ENCODE data around the gene LTB4R2. TPM values are rescaled to one million over a fixed set of nuclear protein-coding genes. Genes with fewer than 3 reads are reported as not detected.

LTB4R2 gene
- total RNA-seq, 2 donors from 2014 or later = 13.7 to 27.1 TPM

DNA sequence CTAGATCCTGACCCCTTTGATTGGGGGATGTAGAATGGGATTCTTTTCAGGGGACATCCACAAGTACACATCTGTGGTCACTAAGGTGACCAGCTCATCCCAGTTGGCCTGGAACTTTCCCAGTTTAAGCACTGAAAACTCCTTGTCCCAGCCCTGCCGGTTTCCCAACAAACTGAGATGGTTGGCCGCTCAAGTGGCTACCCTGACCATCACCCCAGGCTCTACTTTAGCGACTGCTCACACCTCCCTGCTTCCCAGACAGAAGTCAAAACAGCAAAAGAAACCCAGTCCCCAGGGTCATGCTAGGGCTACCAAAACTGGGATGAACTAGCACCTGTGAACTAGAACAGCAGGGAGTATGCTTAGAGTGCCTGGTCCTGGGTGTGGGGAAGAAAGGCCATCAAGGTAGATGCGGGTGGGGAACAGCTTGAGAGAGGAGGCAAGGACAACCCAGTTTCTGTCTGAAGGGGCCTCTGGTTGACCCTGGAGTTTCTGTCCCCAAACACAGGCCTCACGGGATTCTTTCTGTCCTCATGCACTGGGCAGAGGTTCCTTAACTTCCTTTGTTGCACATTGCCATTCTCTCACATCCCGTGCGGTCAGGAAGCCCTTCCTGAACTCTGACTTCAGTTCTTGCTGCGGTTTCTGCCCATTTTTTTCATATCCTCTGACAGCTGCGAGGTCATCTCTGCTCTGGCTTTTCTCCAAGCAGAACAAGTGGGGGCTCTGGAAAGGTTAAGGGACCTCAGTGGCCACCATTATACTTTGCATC, 3.0 kb downstream of the LTB4R2 start:
- ATAC-seq = peak; percentile 39 to 52
- DNase-seq (ENCODE audit: low spot score) = no peak

DNA sequence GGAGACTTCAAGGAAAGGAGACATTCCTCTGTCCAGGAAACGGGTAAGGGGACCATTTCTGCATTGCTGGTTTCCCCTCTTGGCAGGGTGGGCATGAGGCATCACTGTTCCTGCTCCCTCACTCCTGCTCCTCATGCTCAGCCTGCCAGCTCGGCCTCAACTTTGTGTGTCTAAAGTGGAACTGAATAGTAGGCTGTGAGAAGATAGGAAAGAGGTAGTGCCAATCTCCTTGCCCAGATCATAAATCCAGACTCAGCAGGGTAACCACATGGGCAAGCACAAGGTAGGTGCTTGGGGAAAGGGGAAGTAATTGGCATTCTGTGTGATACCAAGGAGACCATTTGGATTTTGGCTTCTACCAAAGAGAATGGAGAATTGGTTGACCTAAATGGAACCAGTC, 4.0 kb downstream of the LTB4R2 start:
- Mint-ChIP-seq H3K9me3 (no peaks in the 10 kb centered on the region), H3K4me3 (peak overlapping the region; percentile 84), H3K4me1 (ENCODE audit: low read depth in 2 of 2) (peaks cover 64 to 71% of the 10 kb centered on the region in 2 donors), H3K27ac (peak overlapping the region; percentile 83 to 93), H3K27me3 (peaks cover under 1 to 3% of the 10 kb centered on the region in 2 donors), H3K36me3 (peaks cover 5% of the 10 kb centered on the region)
- no peak for ATAC-seq
- no peak for DNase-seq (ENCODE audit: low spot score)

More for the DNA sequence above, 3.0 kb downstream of the LTB4R2 start:
- Mint-ChIP-seq H3K27ac (peak overlapping the region; percentile 83 to 93), H3K27me3 (no peaks in the 10 kb centered on the region), H3K4me3 (peak overlapping the region; percentile 84), H3K36me3 (peaks cover 5% of the 10 kb centered on the region), H3K4me1 (ENCODE audit: low read depth in 2 of 2) (peaks cover 69 to 76% of the 10 kb centered on the region in 2 donors), H3K9me3 (no peaks in the 10 kb centered on the region)

DNA sequence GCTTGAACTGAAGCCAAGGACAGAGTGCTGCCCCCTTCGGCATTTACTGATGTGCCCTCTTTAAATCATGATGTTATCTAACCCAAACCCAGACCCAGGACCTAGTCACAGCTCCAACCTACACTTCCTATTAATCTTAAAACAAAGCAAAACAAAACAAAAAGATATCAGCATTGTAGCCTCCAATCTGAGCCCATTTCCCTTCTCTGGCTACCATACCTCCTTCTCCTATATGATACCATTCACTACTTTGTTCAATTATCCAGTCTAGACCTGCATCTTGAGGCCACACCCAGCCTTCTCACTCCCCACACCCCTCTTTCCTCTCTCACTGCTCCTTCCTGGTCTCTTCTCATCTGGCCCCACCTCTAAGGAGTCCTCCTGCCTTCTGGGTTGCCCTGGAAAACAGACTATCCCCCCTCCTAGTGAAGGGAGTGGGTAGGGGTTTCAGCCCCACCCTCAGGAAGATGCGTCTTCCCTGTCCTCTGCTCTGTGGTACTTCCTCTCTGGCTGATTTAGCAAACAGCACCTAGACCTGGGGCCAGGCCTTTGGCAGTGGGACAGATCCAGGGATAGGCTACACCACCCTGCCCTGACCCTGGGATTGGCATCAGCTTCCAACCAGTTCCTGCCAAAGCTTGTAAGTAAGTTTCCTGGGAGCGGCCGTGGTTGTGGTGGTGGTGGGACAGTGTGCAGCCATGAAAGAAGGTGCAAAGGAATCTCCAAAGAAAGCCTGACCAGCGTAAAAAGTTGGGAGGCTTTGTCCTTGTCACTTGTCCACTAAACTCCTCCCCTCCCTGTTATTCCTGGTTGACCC, 4.6 kb downstream of the LTB4R2 start:
- peaks cover 5% of the 10 kb centered on the region for H3K36me3 Mint-ChIP-seq
- ATAC-seq = no peak
- peaks cover 5 to 7% of the 10 kb centered on the region in 2 donors for H3K27me3 Mint-ChIP-seq
- peak overlapping the region; percentile 83 to 93 for H3K27ac Mint-ChIP-seq
- H3K9me3 Mint-ChIP-seq = no peaks in the 10 kb centered on the region
- H3K4me3 Mint-ChIP-seq = peak overlapping the region; percentile 84
- no peak for DNase-seq (ENCODE audit: low spot score)
- peaks cover 57 to 64% of the 10 kb centered on the region in 2 donors for H3K4me1 Mint-ChIP-seq (ENCODE audit: low read depth in 2 of 2)

DNA sequence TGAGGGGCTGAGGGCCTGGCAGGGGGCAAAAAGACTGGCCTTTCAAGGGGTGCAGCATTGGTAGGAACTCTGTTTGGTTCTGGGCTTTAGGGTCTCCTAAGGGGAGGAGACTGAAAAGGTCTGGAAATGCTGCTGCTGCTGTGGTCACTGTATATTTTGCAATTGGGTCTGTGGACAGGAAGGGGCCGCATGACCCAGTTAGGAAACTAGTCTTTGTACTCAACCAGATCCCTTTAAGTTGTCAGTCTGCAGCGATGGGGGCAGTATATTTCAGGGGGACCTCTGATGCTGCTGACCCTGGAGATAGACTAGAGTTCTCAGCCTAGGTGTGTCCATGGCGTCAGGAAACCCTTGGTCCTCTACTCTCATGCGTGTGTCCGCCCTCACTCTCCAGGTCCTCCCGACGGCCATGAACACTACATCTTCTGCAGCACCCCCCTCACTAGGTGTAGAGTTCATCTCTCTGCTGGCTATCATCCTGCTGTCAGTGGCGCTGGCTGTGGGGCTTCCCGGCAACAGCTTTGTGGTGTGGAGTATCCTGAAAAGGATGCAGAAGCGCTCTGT, 5.4 kb downstream of the LTB4R2 start:
- no peak for ATAC-seq
- DNase-seq (ENCODE audit: low spot score) = no peak
- no peaks in the 10 kb centered on the region for H3K9me3 Mint-ChIP-seq
- peaks cover 5% of the 10 kb centered on the region for H3K36me3 Mint-ChIP-seq
- H3K4me3 Mint-ChIP-seq = peak overlapping the region; percentile 84
- H3K4me1 Mint-ChIP-seq (ENCODE audit: low read depth in 2 of 2) = peaks cover 51 to 57% of the 10 kb centered on the region in 2 donors
- peaks cover 7 to 8% of the 10 kb centered on the region in 2 donors for H3K27me3 Mint-ChIP-seq
- peak overlapping the region; percentile 83 to 93 for H3K27ac Mint-ChIP-seq

DNA sequence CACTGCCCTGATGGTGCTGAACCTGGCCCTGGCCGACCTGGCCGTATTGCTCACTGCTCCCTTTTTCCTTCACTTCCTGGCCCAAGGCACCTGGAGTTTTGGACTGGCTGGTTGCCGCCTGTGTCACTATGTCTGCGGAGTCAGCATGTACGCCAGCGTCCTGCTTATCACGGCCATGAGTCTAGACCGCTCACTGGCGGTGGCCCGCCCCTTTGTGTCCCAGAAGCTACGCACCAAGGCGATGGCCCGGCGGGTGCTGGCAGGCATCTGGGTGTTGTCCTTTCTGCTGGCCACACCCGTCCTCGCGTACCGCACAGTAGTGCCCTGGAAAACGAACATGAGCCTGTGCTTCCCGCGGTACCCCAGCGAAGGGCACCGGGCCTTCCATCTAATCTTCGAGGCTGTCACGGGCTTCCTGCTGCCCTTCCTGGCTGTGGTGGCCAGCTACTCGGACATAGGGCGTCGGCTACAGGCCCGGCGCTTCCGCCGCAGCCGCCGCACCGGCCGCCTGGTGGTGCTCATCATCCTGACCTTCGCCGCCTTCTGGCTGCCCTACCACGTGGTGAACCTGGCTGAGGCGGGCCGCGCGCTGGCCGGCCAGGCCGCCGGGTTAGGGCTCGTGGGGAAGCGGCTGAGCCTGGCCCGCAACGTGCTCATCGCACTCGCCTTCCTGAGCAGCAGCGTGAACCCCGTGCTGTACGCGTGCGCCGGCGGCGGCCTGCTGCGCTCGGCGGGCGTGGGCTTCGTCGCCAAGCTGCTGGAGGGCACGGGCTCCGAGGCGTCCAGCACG, 6.1 kb downstream of the LTB4R2 start:
- Mint-ChIP-seq H3K4me1 (ENCODE audit: low read depth in 2 of 2) (peaks cover 49 to 56% of the 10 kb centered on the region in 2 donors), H3K4me3 (peak overlapping the region; percentile 84), H3K27me3 (peaks cover 7 to 8% of the 10 kb centered on the region in 2 donors), H3K36me3 (peaks cover 5% of the 10 kb centered on the region), H3K27ac (peak overlapping the region in 1 of 2 donors; percentile 93), H3K9me3 (no peaks in the 10 kb centered on the region)
- no peak for DNase-seq (ENCODE audit: low spot score)
- no peak for ATAC-seq

DNA sequence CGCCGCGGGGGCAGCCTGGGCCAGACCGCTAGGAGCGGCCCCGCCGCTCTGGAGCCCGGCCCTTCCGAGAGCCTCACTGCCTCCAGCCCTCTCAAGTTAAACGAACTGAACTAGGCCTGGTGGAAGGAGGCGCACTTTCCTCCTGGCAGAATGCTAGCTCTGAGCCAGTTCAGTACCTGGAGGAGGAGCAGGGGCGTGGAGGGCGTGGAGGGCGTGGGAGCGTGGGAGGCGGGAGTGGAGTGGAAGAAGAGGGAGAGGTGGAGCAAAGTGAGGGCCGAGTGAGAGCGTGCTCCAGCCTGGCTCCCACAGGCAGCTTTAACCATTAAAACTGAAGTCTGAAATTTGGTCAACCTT, 6.6 kb downstream of the LTB4R2 start:
- H3K27ac Mint-ChIP-seq = no peak overlapping the region
- no peak for ATAC-seq
- peaks cover 7 to 8% of the 10 kb centered on the region in 2 donors for H3K27me3 Mint-ChIP-seq
- H3K4me1 Mint-ChIP-seq (ENCODE audit: low read depth in 2 of 2) = peaks cover 46 to 53% of the 10 kb centered on the region in 2 donors
- no peaks in the 10 kb centered on the region for H3K9me3 Mint-ChIP-seq
- H3K36me3 Mint-ChIP-seq = peaks cover 5% of the 10 kb centered on the region
- DNase-seq (ENCODE audit: low spot score) = no peak
- no peak overlapping the region for H3K4me3 Mint-ChIP-seq

DNA sequence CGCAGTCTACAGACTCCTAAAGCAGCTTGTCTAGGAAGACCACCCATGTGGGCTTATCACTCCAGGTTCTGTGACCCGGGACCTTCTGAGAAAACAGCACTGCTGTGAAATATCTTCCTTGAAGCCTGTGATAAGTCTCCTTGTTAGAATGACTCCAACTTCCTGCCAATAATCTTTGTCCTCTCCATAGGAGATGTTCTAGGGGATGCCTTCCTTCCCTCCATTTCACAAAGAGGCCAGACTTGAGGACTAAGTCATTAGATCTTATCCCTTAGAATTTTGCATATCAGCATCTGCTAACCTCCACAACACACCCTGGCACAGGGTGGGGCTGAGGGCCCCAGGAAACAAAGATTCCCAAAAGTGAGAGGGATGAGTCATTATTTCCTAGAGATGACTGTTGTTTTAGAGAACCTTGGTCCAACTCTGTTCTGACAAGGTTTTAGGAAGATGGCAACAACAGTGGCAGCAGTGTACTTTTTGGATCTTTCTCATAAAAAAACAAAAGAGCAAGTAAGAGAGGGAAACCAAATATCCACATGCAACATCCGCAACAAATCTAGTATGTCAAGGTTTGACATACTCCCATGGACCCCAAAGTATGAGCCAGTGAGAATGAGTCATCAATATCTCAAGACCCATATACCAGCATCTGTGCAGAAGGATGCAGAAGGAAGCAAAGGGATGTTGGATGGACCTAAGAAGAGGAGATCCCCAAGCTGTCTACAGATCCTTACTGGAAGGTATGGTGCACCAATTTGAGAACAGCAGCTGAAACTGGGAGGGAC, 7.4 kb downstream of the LTB4R2 start:
- Mint-ChIP-seq H3K27ac (peak overlapping the region; percentile 25 to 47), H3K36me3 (peaks cover 5% of the 10 kb centered on the region), H3K4me1 (ENCODE audit: low read depth in 2 of 2) (peaks cover 39 to 45% of the 10 kb centered on the region in 2 donors), H3K4me3 (peak overlapping the region; percentile 21), H3K9me3 (no peaks in the 10 kb centered on the region), H3K27me3 (peaks cover 11 to 13% of the 10 kb centered on the region in 2 donors)
- ATAC-seq (no peak), DNase-seq (ENCODE audit: low spot score) (no peak)

DNA sequence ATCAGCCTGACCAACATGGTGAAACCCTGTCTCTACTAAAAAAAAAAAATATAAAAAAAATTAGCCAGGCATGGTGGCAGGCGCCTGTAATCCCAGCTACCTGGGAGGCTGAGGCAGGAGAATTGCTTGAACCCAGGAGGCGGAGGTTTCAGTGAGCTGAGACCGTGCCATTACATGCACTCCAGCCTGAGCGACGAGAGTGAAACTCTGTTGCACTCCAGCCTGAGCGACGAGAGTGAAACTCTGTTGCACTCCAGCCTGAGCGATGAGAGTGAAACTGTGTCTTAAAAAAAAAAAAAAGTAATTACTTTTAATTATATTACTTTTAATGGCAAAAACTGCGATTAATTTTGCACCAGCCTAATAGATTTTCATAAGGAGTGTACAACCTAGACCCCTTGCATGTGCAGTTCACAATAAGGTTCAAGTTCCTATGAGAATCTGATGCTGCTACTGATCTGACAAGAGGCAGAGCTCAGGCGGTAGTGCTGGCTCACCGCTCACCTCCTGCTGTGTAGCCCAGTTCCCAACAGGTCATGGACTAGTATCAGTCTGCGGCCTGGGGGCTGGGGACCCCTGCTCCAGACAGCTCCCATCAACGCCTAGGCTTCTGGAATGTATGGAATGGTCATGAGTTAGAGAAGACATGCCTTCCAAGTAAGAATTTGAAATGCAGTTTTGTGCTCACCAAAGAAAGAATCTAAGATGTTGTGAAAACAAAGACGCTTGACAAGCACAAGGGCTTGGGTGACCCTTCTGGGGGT, 11.5 kb downstream of the LTB4R2 start:
- Mint-ChIP-seq H3K36me3 (peaks cover 5% of the 10 kb centered on the region), H3K27ac (no peak overlapping the region), H3K4me3 (no peak overlapping the region), H3K27me3 (peaks cover 15 to 17% of the 10 kb centered on the region in 2 donors), H3K4me1 (ENCODE audit: low read depth in 2 of 2) (peaks cover 5 to 14% of the 10 kb centered on the region in 2 donors), H3K9me3 (no peaks in the 10 kb centered on the region)
- ATAC-seq (no peak), DNase-seq (ENCODE audit: low spot score) (no peak)

DNA sequence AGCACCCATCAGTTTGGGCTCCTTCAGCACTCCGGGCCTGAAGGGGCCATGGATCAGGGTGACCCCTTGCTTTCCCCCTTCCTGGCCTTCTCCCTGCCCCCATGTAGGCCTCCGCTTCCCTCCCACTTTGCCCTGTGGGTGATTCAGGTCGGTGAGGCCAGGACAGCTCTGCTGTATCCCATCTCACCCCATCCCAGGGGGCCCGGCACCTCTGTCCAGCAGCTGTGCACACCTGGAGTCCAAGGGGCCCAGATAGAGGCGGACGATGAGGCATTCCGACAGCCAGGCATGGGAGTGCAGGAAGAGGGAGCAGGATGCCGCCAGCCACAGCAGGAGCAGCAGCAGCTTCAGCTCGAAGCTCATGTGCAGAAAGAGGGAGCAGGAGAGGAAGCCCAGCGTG, 12.7 kb downstream of the LTB4R2 start:
- Mint-ChIP-seq H3K27me3 (peaks cover 15 to 17% of the 10 kb centered on the region in 2 donors), H3K9me3 (no peaks in the 10 kb centered on the region), H3K4me3 (no peak overlapping the region), H3K36me3 (no peaks in the 10 kb centered on the region), H3K27ac (peak overlapping the region in 1 of 2 donors; percentile 47), H3K4me1 (ENCODE audit: low read depth in 2 of 2) (peaks cover 9 to 15% of the 10 kb centered on the region in 2 donors)
- DNase-seq (ENCODE audit: low spot score) = peak; percentile 50
- no peak for ATAC-seq

DNA sequence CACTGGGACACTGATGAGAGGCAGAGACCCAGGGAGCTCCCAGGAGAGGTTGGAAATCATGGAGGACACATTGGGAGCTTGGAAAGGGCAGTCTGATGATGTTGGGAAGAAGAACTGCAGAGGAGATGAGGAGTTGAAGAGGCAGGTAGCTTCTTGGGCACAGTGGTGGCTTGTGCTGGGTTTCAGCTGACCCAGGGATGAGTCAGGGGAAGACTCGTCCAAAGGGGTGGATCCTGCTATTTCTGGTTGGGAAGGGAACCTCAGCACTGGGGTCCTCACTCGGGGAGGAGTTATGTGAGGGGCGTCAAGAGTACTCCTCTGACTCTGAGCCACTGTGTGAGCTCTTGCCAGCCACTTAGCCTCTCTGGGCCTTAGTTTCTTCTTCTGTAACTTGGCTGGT, 13.4 kb downstream of the LTB4R2 start:
- Mint-ChIP-seq H3K4me1 (ENCODE audit: low read depth in 2 of 2) (peaks cover 10 to 16% of the 10 kb centered on the region in 2 donors), H3K4me3 (no peak overlapping the region), H3K27me3 (peaks cover 15 to 17% of the 10 kb centered on the region in 2 donors), H3K36me3 (no peaks in the 10 kb centered on the region), H3K9me3 (no peaks in the 10 kb centered on the region), H3K27ac (no peak overlapping the region)
- DNase-seq (ENCODE audit: low spot score) (peak; percentile 39), ATAC-seq (no peak)

DNA sequence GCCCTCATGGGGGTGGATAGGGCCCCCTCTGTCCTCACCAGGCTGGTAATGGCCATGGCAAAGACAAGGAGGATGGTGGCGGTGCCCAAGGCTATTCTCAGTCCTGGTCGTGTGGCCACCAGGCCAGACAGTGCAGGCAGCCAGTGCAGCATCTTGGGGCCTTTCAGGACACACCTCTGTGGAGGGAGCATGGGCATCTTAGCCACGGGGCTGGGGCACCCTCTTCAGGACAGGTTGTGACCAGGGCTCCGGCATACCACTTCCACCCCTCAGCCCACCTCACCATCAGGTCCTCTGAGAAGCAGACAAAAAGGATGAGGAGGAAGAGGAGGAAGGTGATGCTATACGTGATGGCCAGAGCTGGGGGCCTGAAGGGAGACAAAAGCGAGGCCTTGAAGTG, 14.1 kb downstream of the LTB4R2 start:
- no peak overlapping the region for H3K27ac Mint-ChIP-seq
- DNase-seq (ENCODE audit: low spot score) (peak; percentile 37), ATAC-seq (no peak)
- H3K27me3 Mint-ChIP-seq = peaks cover 13 to 14% of the 10 kb centered on the region in 2 donors
- no peaks in the 10 kb centered on the region for H3K36me3 Mint-ChIP-seq
- no peak overlapping the region for H3K4me3 Mint-ChIP-seq
- H3K9me3 Mint-ChIP-seq = no peaks in the 10 kb centered on the region
- peaks cover 17 to 23% of the 10 kb centered on the region in 2 donors for H3K4me1 Mint-ChIP-seq (ENCODE audit: low read depth in 2 of 2)

DNA sequence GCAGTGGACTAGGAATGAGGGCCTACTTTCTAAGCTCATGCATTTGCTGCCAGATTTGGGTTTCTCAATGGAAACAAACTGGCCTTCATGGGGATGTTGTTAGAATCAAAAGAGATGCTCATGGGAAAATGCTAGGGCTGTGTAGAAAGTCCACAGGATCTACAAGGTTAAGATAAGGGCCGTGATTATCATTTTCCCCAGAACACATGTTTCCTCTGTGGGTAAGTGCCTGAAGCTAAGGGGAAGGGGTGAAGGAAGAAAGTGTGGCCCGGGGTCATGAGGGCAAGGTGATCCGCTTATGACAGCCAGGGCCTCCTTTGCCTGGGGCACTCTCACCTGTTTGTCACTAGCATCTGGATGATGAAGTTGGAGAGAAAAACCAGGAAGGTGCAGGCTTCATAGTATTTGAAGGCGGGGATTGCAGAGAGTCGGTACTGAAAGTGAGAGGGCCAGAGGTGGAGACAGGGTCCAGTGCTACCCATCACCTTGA, 15.1 kb downstream of the LTB4R2 start:
- no peak overlapping the region for H3K4me3 Mint-ChIP-seq
- H3K27me3 Mint-ChIP-seq = peaks cover 8 to 12% of the 10 kb centered on the region in 2 donors
- H3K36me3 Mint-ChIP-seq = no peaks in the 10 kb centered on the region
- ATAC-seq = no peak
- H3K27ac Mint-ChIP-seq = no peak overlapping the region
- H3K4me1 Mint-ChIP-seq (ENCODE audit: low read depth in 2 of 2) = peaks cover 27 to 33% of the 10 kb centered on the region in 2 donors
- no peak for DNase-seq (ENCODE audit: low spot score)
- H3K9me3 Mint-ChIP-seq = no peaks in the 10 kb centered on the region

All from natural killer cell treated with Interleukin-12 subunit alpha and Interleukin-12 subunit beta and Interleukin-15 and Interleukin-18, amount 100 ng/mL, for 72 hours (primary cell).